Gastrocnemius medialis (tissue), 4 donors: ENCODE measurements around the gene TARBP2. TPM values are rescaled to one million over a fixed set of nuclear protein-coding genes. Genes with fewer than 3 reads are reported as not detected.

ENCODE experiments used
- ATAC-seq, 2 donors: fragments of 150-250 bp; one replicate each; pipeline ENCODE4 v1.9.1; 2016
- DNase-seq, 2 donors: peaks; one replicate each; pipeline ENCODE4 v3.0.0-alpha.2; 2019
- H3K27ac ChIP-seq, 4 donors: fragments of 200-600 bp; sonication (generic); 1 replicate in 1 of 4; 2 replicates in 3 of 4; pipeline ENCODE4 v1.5.1; 2016 to 2018; ENCODE audit warnings: mild to moderate bottlenecking in 2 of 4, moderate library complexity in 1 of 4
- H3K27me3 ChIP-seq, 3 donors: fragments of 200-600 bp; sonication (generic) in 2 of 3; 1 replicate in 1 of 3; 2 replicates in 2 of 3; pipeline versions ENCODE4 v1.5.1 to v1.6.0; 2016 to 2019; ENCODE audit warnings: mild to moderate bottlenecking in 1 of 3, moderate library complexity in 1 of 3
- H3K36me3 ChIP-seq, 2 donors: fragments of 200-600 bp; sonication (generic) in 1 of 2; one replicate each; pipeline ENCODE4 v1.5.1; 2017 to 2018
- H3K4me1 ChIP-seq, 2 donors: fragments of 200-600 bp; sonication (generic) in 1 of 2; one replicate each; pipeline ENCODE4 v1.5.1; 2016 to 2017; ENCODE audit warnings: mild to moderate bottlenecking in 2 of 2
- H3K4me3 ChIP-seq, 4 donors: fragments of 200-600 bp; sonication (generic) in 3 of 4; 1 replicate in 1 of 4; 2 replicates in 3 of 4; pipeline ENCODE4 v1.5.1; 2016 to 2019; ENCODE audit warnings: mild to moderate bottlenecking in 2 of 4
- H3K9me3 ChIP-seq, 3 donors: fragments of 200-600 bp; sonication (generic) in 2 of 3; 1 replicate in 1 of 3; 2 replicates in 2 of 3; pipeline ENCODE4 v1.5.1; 2016 to 2019
- POLR2A ChIP-seq, 2 donors: fragments of 450-650 bp; IDR thresholded peaks; one replicate each; pipeline ENCODE4 v1.6.1; 2017; ENCODE audit warnings: antibody characterized with exemption in 2 of 2, mild to moderate bottlenecking in 2 of 2, moderate library complexity in 2 of 2
- in situ Hi-C, 4 donors: fragments of 200-750 bp; cut with MboI; loops; one replicate each; pipeline versions ENCODE4 v1.15.0 to v1.8.0; 2017; ENCODE audit warnings: low sequenced_read_pairs in 4 of 4
- intact Hi-C: fragments of 100-400 bp; cut with DNase I; formaldehyde crosslinking; loops from one replicate; pipeline ENCODE4 v1.15.1; 2023; ENCODE audit warnings: low total_unique reads
- total RNA-seq, 4 donors: library from RNA; depleted of rRNA; stranded (reverse); fragments of >200 nt; gene quantifications; one replicate each; pipeline versions ENCODE4 v1.1.0 to v1.2.3, GENCODE V29; 2016
- TF ChIP-seq, protein P1 (sequence below), 5 experiments: fragments of 450-650 bp in 3 of 5; fragments of 200-600 bp in 2 of 5; sonication (generic) in 2 of 5; IDR thresholded peaks in 4 of 5; conservative IDR thresholded peaks in 1 of 5; 1 replicate in 4 of 5; 2 replicates in 1 of 5; pipeline ENCODE4 v1.5.1; 2016 to 2019; ENCODE audit warnings: antibody characterized with exemption in 5 of 5, mild to moderate bottlenecking in 3 of 5, moderate library complexity in 3 of 5

Gene TARBP2
- total RNA-seq, 4 donors from 2014 or later: 6.8 to 17.4 (median 11.6) TPM

DNA sequence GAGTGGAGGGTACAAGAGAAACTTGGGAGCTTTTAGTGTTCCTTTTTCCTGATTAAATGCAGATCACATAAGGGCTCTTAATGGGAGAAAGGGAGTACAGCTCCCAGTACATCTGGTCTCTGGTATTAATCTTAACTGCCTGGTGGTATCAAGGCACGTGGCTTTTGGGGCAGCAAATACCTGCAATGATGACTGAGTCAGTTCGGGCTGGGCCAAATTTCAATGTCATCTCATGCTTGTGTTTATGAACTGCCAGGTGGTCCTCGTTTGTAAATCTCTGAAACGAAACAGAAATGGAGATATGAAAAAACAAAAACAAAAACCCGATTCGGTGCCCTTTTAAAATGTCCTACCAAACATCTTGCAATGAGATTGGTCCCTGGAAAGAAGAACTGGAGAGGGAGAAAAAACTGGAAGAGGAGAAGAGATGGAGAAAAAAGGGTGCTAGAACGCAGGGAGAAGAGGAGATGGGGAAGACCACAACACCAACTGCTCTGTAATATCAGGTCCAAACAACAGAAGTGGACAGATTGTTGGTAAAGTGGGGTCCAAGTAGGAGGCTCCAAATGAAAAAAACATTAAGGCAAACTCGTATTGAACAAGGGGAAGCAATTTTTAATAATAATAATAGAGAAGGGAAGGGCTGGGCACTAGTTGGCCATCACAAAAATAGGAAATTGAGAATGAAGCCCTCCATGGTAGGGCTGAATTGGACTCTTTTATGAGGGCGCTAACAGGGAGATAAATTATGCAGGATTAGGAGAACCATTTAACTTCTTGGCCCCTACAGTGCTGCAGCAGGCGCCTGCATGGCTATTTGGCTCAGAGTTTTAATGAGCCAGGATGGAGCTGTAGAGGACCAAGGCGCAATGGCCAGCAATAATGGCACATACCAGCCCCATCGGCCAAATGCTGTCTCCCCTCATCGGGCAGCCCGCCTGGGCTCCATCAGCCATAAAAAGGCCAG is 51.6 kb downstream of the TARBP2 start:
- in situ Hi-C loops (no loop called here), intact Hi-C loops (no loop called here)
- no peak for ATAC-seq
- H3K27me3 ChIP-seq: no peaks in the 10 kb centered on the region
- DNase-seq: no peak
- H3K27ac ChIP-seq: no peak overlapping the region
- TF ChIP-seq, protein P1, sequence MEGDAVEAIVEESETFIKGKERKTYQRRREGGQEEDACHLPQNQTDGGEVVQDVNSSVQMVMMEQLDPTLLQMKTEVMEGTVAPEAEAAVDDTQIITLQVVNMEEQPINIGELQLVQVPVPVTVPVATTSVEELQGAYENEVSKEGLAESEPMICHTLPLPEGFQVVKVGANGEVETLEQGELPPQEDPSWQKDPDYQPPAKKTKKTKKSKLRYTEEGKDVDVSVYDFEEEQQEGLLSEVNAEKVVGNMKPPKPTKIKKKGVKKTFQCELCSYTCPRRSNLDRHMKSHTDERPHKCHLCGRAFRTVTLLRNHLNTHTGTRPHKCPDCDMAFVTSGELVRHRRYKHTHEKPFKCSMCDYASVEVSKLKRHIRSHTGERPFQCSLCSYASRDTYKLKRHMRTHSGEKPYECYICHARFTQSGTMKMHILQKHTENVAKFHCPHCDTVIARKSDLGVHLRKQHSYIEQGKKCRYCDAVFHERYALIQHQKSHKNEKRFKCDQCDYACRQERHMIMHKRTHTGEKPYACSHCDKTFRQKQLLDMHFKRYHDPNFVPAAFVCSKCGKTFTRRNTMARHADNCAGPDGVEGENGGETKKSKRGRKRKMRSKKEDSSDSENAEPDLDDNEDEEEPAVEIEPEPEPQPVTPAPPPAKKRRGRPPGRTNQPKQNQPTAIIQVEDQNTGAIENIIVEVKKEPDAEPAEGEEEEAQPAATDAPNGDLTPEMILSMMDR (IDR thresholded peaks at IDR 0.05 in 4 of 5, conservative IDR thresholded peaks at IDR 0.05 in 1 of 5): no peak
- TF ChIP-seq POLR2A (IDR thresholded peaks at IDR 0.05): no peak
- peaks cover 7% of the 10 kb centered on the region in 2 donors for H3K4me1 ChIP-seq
- no peaks in the 10 kb centered on the region for H3K9me3 ChIP-seq
- H3K4me3 ChIP-seq: no peak overlapping the region
- H3K36me3 ChIP-seq: peaks cover 0 to 33% of the 10 kb centered on the region in 2 donors

Other genes starting within 250 kb of the TARBP2 start
- gene ESPL1, start 233.0 kb upstream of the TARBP2 start, total RNA-seq: under 1 TPM in 3 of 4 donors, not detected in 1; 0.20 to 0.44 (median 0.24) TPM
- 100 to 1,000 TPM; 341 to 464 (median 358) TPM for gene PFDN5, start 205.7 kb upstream of the TARBP2 start, total RNA-seq
- 10 to 100 TPM; 43.4 to 51.0 (median 46.0) TPM for gene MYG1, start 201.6 kb upstream of the TARBP2 start, total RNA-seq
- 10 to 100 TPM; 30.5 to 47.9 (median 38.5) TPM for gene AAAS, start 179.7 kb upstream of the TARBP2 start, total RNA-seq
- not detected for gene SP7, start 164.9 kb upstream of the TARBP2 start, total RNA-seq
- 10 to 100 TPM; 44.9 to 61.9 (median 48.0) TPM for gene SP1, start 121.1 kb upstream of the TARBP2 start, total RNA-seq
- 1 to 10 TPM in 2 of 4 donors, not detected in 2; 1.0 to 1.4 TPM for gene AMHR2, start 77.4 kb upstream of the TARBP2 start, total RNA-seq
- gene PRR13, start 59.5 kb upstream of the TARBP2 start, total RNA-seq: 10 to 100 TPM; 40.3 to 90.4 (median 74.2) TPM
- gene PCBP2, start 49.2 kb upstream of the TARBP2 start, total RNA-seq: 100 to 1,000 TPM; 113 to 257 (median 191) TPM
- 1 to 10 TPM; 1.1 to 9.9 (median 3.8) TPM for gene MAP3K12, start 1.8 kb upstream of the TARBP2 start, total RNA-seq
- gene NPFF, start 6.2 kb downstream of the TARBP2 start, total RNA-seq: not detected
- 10 to 100 TPM; 21.9 to 47.9 (median 26.3) TPM for gene ATF7, start 125.1 kb downstream of the TARBP2 start, total RNA-seq
- gene ATP5MC2, start 174.8 kb downstream of the TARBP2 start, total RNA-seq: 100 to 1,000 TPM; 428 to 714 (median 580) TPM
- 100 to 1,000 TPM; 158 to 385 (median 239) TPM for gene CALCOCO1, start 226.2 kb downstream of the TARBP2 start, total RNA-seq